ENCODE results near the gene CDKL1. TPM values are rescaled to one million over a fixed set of nuclear protein-coding genes. Genes with fewer than 3 reads are reported as not detected.

The CDKL1 gene
- total and polyA plus RNA-seq, 2 experiments from 2014 or later, result 1.9 to 13.1 TPM

- Histone ChIP-seq H3K27ac (no peak overlapping the region), H3K4me2 (no peak overlapping the region), H3K27me3 (no peaks in the 10 kb centered on the region), H3K9me3 (ENCODE audit: low read depth) (no peaks in the 10 kb centered on the region), H2AFZ (no peak overlapping the region), H3K4me1 (ENCODE audit: insufficient read depth) (peaks cover 57% of the 10 kb centered on the region), H3K79me2 (no peaks in the 10 kb centered on the region), H3K36me3 (replicated peaks; ENCODE audit: insufficient read depth, low read depth) (no peaks in the 10 kb centered on the region), H4K20me1 (ENCODE audit: insufficient read depth, poor library complexity, severe bottlenecking) (no peaks in the 10 kb centered on the region), H3K4me3 (no peak overlapping the region), H3K9me2 (replicated peaks; ENCODE audit: insufficient read depth) (no peaks in the 10 kb centered on the region)
- TF ChIP-seq EZH2 (IDR thresholded peaks at IDR 0.05; ENCODE audit: borderline replicate concordance), result no peak
- no peak for TF ChIP-seq CTCF (IDR thresholded peaks at IDR 0.05; ENCODE audit: poor library complexity)
- TF ChIP-seq EZH2phosphoT487 (IDR thresholded peaks at IDR 0.05; ENCODE audit: low read depth, severe bottlenecking, unreplicated experiment), result no peak
- WGBS (ENCODE audit: low lambda C conversion rate, missing lambda C conversion rate), result 97% methylated on average over 1 of the region's 1 CpG
- DNase-seq (ENCODE audit: low spot score), result no peak
Observed at GRCh38 chr14:50343434-50343833, 53.2 kb downstream of the CDKL1 start.

GRCh38 chr14:50342221-50343078 is 54.2 kb downstream of the CDKL1 start:
- WGBS (ENCODE audit: low lambda C conversion rate, missing lambda C conversion rate), result 17% methylated on average over 8 of the region's 8 CpGs
- Histone ChIP-seq H3K9me3 (ENCODE audit: low read depth) (no peaks in the 10 kb centered on the region), H3K4me2 (peak overlapping the region; percentile 61), H3K79me2 (no peaks in the 10 kb centered on the region), H4K20me1 (ENCODE audit: insufficient read depth, poor library complexity, severe bottlenecking) (no peaks in the 10 kb centered on the region), H3K4me3 (no peak overlapping the region), H3K27ac (no peak overlapping the region), H3K4me1 (ENCODE audit: insufficient read depth) (peaks cover 51% of the 10 kb centered on the region), H3K36me3 (replicated peaks; ENCODE audit: insufficient read depth, low read depth) (no peaks in the 10 kb centered on the region), H3K27me3 (no peaks in the 10 kb centered on the region), H2AFZ (no peak overlapping the region), H3K9me2 (replicated peaks; ENCODE audit: insufficient read depth) (no peaks in the 10 kb centered on the region)
- TF ChIP-seq CTCF (IDR thresholded peaks at IDR 0.05; ENCODE audit: poor library complexity) (peak; percentile 54), EZH2phosphoT487 (IDR thresholded peaks at IDR 0.05; ENCODE audit: low read depth, severe bottlenecking, unreplicated experiment) (no peak)
- peak; percentile 64 for DNase-seq (ENCODE audit: low spot score)

GRCh38 chr14:50340963-50341362 is 55.7 kb downstream of the CDKL1 start:
- DNase-seq (ENCODE audit: low spot score), result no peak
- Histone ChIP-seq H3K4me3 (no peak overlapping the region), H3K27me3 (no peaks in the 10 kb centered on the region), H3K4me1 (ENCODE audit: insufficient read depth) (peaks cover 47% of the 10 kb centered on the region), H3K9me2 (replicated peaks; ENCODE audit: insufficient read depth) (no peaks in the 10 kb centered on the region), H4K20me1 (ENCODE audit: insufficient read depth, poor library complexity, severe bottlenecking) (no peaks in the 10 kb centered on the region), H2AFZ (no peak overlapping the region), H3K9me3 (ENCODE audit: low read depth) (no peaks in the 10 kb centered on the region), H3K4me2 (no peak overlapping the region), H3K36me3 (replicated peaks; ENCODE audit: insufficient read depth, low read depth) (no peaks in the 10 kb centered on the region), H3K79me2 (no peaks in the 10 kb centered on the region), H3K27ac (no peak overlapping the region)
- WGBS (ENCODE audit: low lambda C conversion rate, missing lambda C conversion rate), result 80% methylated on average over 9 of the region's 9 CpGs
- TF ChIP-seq EZH2phosphoT487 (IDR thresholded peaks at IDR 0.05; ENCODE audit: low read depth, severe bottlenecking, unreplicated experiment) (no peak), CTCF (IDR thresholded peaks at IDR 0.05; ENCODE audit: poor library complexity) (no peak), EZH2 (IDR thresholded peaks at IDR 0.05; ENCODE audit: borderline replicate concordance) (no peak)
